H1 (cell line): ENCODE results near the gene HRH1. TPM values are rescaled to one million over a fixed set of nuclear protein-coding genes. Genes with fewer than 3 reads are reported as not detected.

Source experiments
- CTCF ChIA-PET: fragments of 300-600 bp; sonication (Branson Sonifier 250); formaldehyde crosslinking; loops from one replicate; lab custom pipeline; 2021; ENCODE audit not compliant: partially characterized antibody; lab: Charles Lee
- POLR2A ChIA-PET: fragments of 300-600 bp; sonication (Branson Sonifier 250); formaldehyde crosslinking; loops from one replicate; lab custom pipeline; 2021; ENCODE audit warnings: inconsistent platforms; ENCODE audit not compliant: partially characterized antibody; lab: Charles Lee
- DNase-seq, 2 experiments: peaks; one replicate each; pipeline versions ENCODE4 v3.0.0 to v3.0.0-alpha.2; 2010 to 2022; ENCODE audit warnings: low spot score in 2 of 2, low read depth in 1 of 2, mixed read lengths in 1 of 2
- FAIRE-seq: peaks from 2 replicates; lab custom pipeline; 2011; peaks lifted over from hg19 to GRCh38; lab: Jason Lieb, UNC
- H2AFZ ChIP-seq: 2 replicates; pipeline ENCODE4 v1.8.1; 2012; ENCODE audit warnings: low read length, inconsistent platforms
- H2AK5ac ChIP-seq: 2 replicates; pipeline ENCODE4 v1.6.1; 2013; ENCODE audit warnings: low read depth, low read length
- H2BK120ac ChIP-seq: replicated peaks from 2 replicates; pipeline ENCODE3; 2013; ENCODE audit warnings: low read depth, low read length, inconsistent platforms
- H2BK12ac ChIP-seq: 2 replicates; pipeline ENCODE4 v1.6.1; 2013; ENCODE audit warnings: low read depth, low read length
- H2BK15ac ChIP-seq: 2 replicates; pipeline ENCODE4 v1.6.1; 2013; ENCODE audit warnings: low read length
- H2BK20ac ChIP-seq: 2 replicates; pipeline ENCODE4 v1.6.1; 2013; ENCODE audit warnings: low read length
- H2BK5ac ChIP-seq: 2 replicates; pipeline ENCODE4 v1.6.1; 2013; ENCODE audit warnings: low read depth, low read length
- H3K14ac ChIP-seq: 2 replicates; pipeline ENCODE4 v1.6.1; 2013; ENCODE audit warnings: inconsistent platforms; ENCODE audit not compliant: insufficient read length
- H3K18ac ChIP-seq: 2 replicates; pipeline ENCODE4 v1.6.1; 2013; ENCODE audit warnings: low read length; ENCODE audit errors: extremely low read depth
- H3K23ac ChIP-seq: 2 replicates; pipeline ENCODE4 v1.6.1; 2013; ENCODE audit warnings: inconsistent platforms; ENCODE audit not compliant: insufficient read length
- H3K23me2 ChIP-seq: 2 replicates; pipeline ENCODE4 v1.6.1; 2013; ENCODE audit warnings: low read depth, low read length
- H3K27ac ChIP-seq: 2 replicates; pipeline ENCODE4 v1.6.1; 2011; ENCODE audit warnings: low read depth, low read length, inconsistent platforms
- H3K27me3 ChIP-seq, 4 experiments: replicated peaks in 1 of 4; 1 replicate in 1 of 4; 2 replicates in 3 of 4; pipeline versions ENCODE4 v1.6.1 to v1.8.1; 2011 to 2013; ENCODE audit warnings: low read length in 3 of 4, mild to moderate bottlenecking in 3 of 4, inconsistent platforms in 2 of 4, mixed read lengths in 2 of 4, moderate library complexity in 1 of 4; ENCODE audit not compliant: control insufficient read depth in 3 of 4, insufficient read depth in 3 of 4; ENCODE audit errors: extremely low read depth in 1 of 4
- H3K36me3 ChIP-seq, 4 experiments: 2 replicates each; pipeline versions ENCODE4 v1.6.1 to v1.8.1; 2011 to 2013; ENCODE audit warnings: mild to moderate bottlenecking in 4 of 4, low read length in 3 of 4, moderate library complexity in 2 of 4, control low read depth in 1 of 4, inconsistent platforms in 1 of 4; ENCODE audit not compliant: insufficient read depth in 4 of 4, control insufficient read depth in 2 of 4
- H3K4ac ChIP-seq: replicated peaks from 2 replicates; pipeline ENCODE3; 2013; ENCODE audit warnings: low read length, low read depth, mixed read lengths, inconsistent platforms; ENCODE audit not compliant: insufficient read length
- H3K4me1 ChIP-seq, 4 experiments: replicated peaks in 1 of 4; 1 replicate in 1 of 4; 2 replicates in 3 of 4; pipeline versions ENCODE4 v1.6.1 to v1.8.1; 2011 to 2013; ENCODE audit warnings: low read length in 3 of 4, inconsistent platforms in 2 of 4, mixed read lengths in 1 of 4; ENCODE audit not compliant: insufficient read depth in 4 of 4, control insufficient read depth in 3 of 4
- H3K4me2 ChIP-seq, 2 experiments: 2 replicates each; pipeline versions ENCODE4 v1.6.1 to v1.8.1; 2011 to 2013; ENCODE audit warnings: low read depth in 2 of 2, low read length in 2 of 2, control low read depth in 1 of 2, inconsistent platforms in 1 of 2, mild to moderate bottlenecking in 1 of 2; ENCODE audit not compliant: insufficient read depth in 1 of 2
- H3K4me3 ChIP-seq, 4 experiments: fragments of 200-600, 300-600 bp in 1 of 4; sonication (generic), shearing (Covaris generic), sonication (Bioruptor Twin) in 1 of 4; 2 replicates each; pipeline versions ENCODE4 v1.5.1 to v1.8.1; 2011 to 2016; ENCODE audit warnings: low read length in 4 of 4, low read depth in 3 of 4, control low read depth in 2 of 4, inconsistent platforms in 2 of 4, mild to moderate bottlenecking in 2 of 4, mixed read lengths in 1 of 4, moderate library complexity in 1 of 4; ENCODE audit not compliant: insufficient read depth in 2 of 4; ENCODE audit errors: extremely low read depth in 1 of 4
- H3K56ac ChIP-seq: replicated peaks from 2 replicates; pipeline ENCODE3; 2013; ENCODE audit warnings: low read depth, mild to moderate bottlenecking, mixed read lengths, low read length, inconsistent platforms; ENCODE audit not compliant: insufficient read length
- H3K79me1 ChIP-seq: 2 replicates; pipeline ENCODE4 v1.6.1; 2013; ENCODE audit warnings: low read depth, low read length, control low read depth
- H3K79me2 ChIP-seq, 2 experiments: 2 replicates each; pipeline versions ENCODE4 v1.6.1 to v1.8.1; 2012 to 2013; ENCODE audit warnings: low read length in 2 of 2, mild to moderate bottlenecking in 2 of 2, inconsistent platforms in 1 of 2; ENCODE audit not compliant: insufficient read depth in 2 of 2, control insufficient read depth in 1 of 2
- H3K9ac ChIP-seq, 4 experiments: replicated peaks in 1 of 4; 1 replicate in 1 of 4; 2 replicates in 3 of 4; pipeline versions ENCODE4 v1.6.1 to v1.8.1; 2011 to 2013; ENCODE audit warnings: low read depth in 3 of 4, low read length in 3 of 4, control low read depth in 2 of 4, mild to moderate bottlenecking in 2 of 4, moderate library complexity in 2 of 4, inconsistent platforms in 1 of 4; ENCODE audit errors: extremely low read depth in 1 of 4
- H3K9me3 ChIP-seq, 2 experiments: 2 replicates each; pipeline versions ENCODE4 v1.6.1 to v1.8.1; 2012 to 2013; ENCODE audit warnings: mild to moderate bottlenecking in 2 of 2, moderate library complexity in 2 of 2, control low read depth in 1 of 2, inconsistent platforms in 1 of 2, low read depth in 1 of 2, low read length in 1 of 2, mixed read lengths in 1 of 2; ENCODE audit not compliant: insufficient read depth in 2 of 2
- H4K20me1 ChIP-seq, 2 experiments: replicated peaks in 1 of 2; 2 replicates each; pipeline versions ENCODE3 to v1.8.1; 2011 to 2013; ENCODE audit warnings: inconsistent platforms in 2 of 2, low read length in 2 of 2, mild to moderate bottlenecking in 1 of 2; ENCODE audit not compliant: insufficient read depth in 2 of 2, control insufficient read depth in 1 of 2
- H4K5ac ChIP-seq: 2 replicates; pipeline ENCODE4 v1.6.1; 2013; ENCODE audit warnings: low read length, low read depth, mixed read lengths, inconsistent platforms; ENCODE audit not compliant: insufficient read length
- H4K8ac ChIP-seq: 2 replicates; pipeline ENCODE4 v1.8.0; 2013; ENCODE audit warnings: mild to moderate bottlenecking, moderate library complexity, low read length, inconsistent platforms; ENCODE audit not compliant: insufficient read depth; ENCODE audit errors: extremely low read depth
- H4K91ac ChIP-seq: replicated peaks from 2 replicates; pipeline ENCODE3; 2013; ENCODE audit warnings: low read length, mixed read lengths, inconsistent platforms; ENCODE audit not compliant: insufficient read length
- FOSL1 ChIP-seq: IDR thresholded peaks from 2 replicates; pipeline ENCODE4 v1.6.1; 2011; ENCODE audit warnings: mild to moderate bottlenecking, low read depth, low read length, moderate library complexity; ENCODE audit not compliant: insufficient read depth
- HDAC6 ChIP-seq: IDR thresholded peaks from one replicate; pipeline ENCODE4 v1.7.1; 2012; ENCODE audit warnings: low read depth, mild to moderate bottlenecking, inconsistent platforms, low read length, moderate library complexity
- JUND ChIP-seq: IDR thresholded peaks from 2 replicates; pipeline ENCODE4 v1.6.1; 2011; ENCODE audit warnings: mild to moderate bottlenecking, improper control_type of control experiment, low read length
- KDM4A ChIP-seq: IDR thresholded peaks from one replicate; pipeline ENCODE4 v1.7.1; 2012; ENCODE audit warnings: low read depth, mild to moderate bottlenecking, moderate library complexity, low read length, inconsistent platforms; ENCODE audit not compliant: severe bottlenecking
- KDM5A ChIP-seq: fragments of 200-600 bp; IDR thresholded peaks from 2 replicates; pipeline ENCODE4 v1.7.1; 2012; ENCODE audit warnings: mild to moderate bottlenecking, low read length, inconsistent platforms, mixed read lengths
- NANOG ChIP-seq: IDR thresholded peaks from 2 replicates; pipeline ENCODE4 v1.6.1; 2011; ENCODE audit warnings: low read length, low read depth, mild to moderate bottlenecking, inconsistent platforms; ENCODE audit not compliant: insufficient read depth, poor library complexity, severe bottlenecking
- RBBP5 ChIP-seq: IDR thresholded peaks from 2 replicates; pipeline ENCODE4 v1.7.1; 2012; ENCODE audit warnings: low read depth, mild to moderate bottlenecking, inconsistent platforms, low read length, moderate library complexity, borderline replicate concordance
- SAP30 ChIP-seq: fragments of 300-600 bp; sonication (generic); IDR thresholded peaks from 2 replicates; pipeline ENCODE4 v1.7.1; 2012; ENCODE audit warnings: low read length, moderate library complexity, mild to moderate bottlenecking, inconsistent platforms; ENCODE audit not compliant: insufficient read depth, insufficient replicate concordance
- TEAD4 ChIP-seq: IDR thresholded peaks from 2 replicates; pipeline ENCODE4 v1.6.1; 2012; ENCODE audit warnings: low read depth, low read length, inconsistent platforms, mixed read lengths
- WGBS, 2 experiments: shearing (Covaris generic) in 1 of 2; methylation state at CpG; one replicate each; pipeline versions ENCODE4 v1.1.6 to v1.1.7; 2013 to 2015; ENCODE audit warnings: low lambda C conversion rate in 2 of 2, mixed read lengths in 2 of 2, inconsistent platforms in 1 of 2, low coverage in 1 of 2, missing lambda C conversion rate in 1 of 2; ENCODE audit not compliant: insufficient replicate concordance in 2 of 2, insufficient coverage in 1 of 2, insufficient read length in 1 of 2; ENCODE audit errors: extremely low coverage in 1 of 2, missing lambda C conversion rate in 1 of 2; 5-methylcytosine and 5-hydroxymethylcytosine counted together
- polyA plus RNA-seq, 7 experiments: library from polyadenylated mRNA; depleted of rRNA in 3 of 7; stranded (reverse) in 5 of 7; unstranded in 2 of 7; fragments of >200 nt in 5 of 7; fragments of 200-250 nt in 2 of 7; gene quantifications; 1 replicate in 5 of 7; 2 replicates in 1 of 7; 4 replicates in 1 of 7; pipeline versions ENCODE4 v1.2.1 to v1.2.3, GENCODE V29; 2011 to 2013; ENCODE audit warnings: missing spikeins in 2 of 7, mixed read lengths in 2 of 7
- total RNA-seq: library from RNA; stranded (reverse); fragmentation: NEBNext Ultra II Directional; extraction: Animal tissue kit (Norgen Biotek cat#: 25700); gene quantifications from 2 replicates; pipeline ENCODE4 v1.2.1, GENCODE V29; 2021
- TF ChIP-seq, protein P1 (sequence below): IDR thresholded peaks from 2 replicates; pipeline ENCODE4 v1.6.1; 2011; ENCODE audit warnings: low read depth, mild to moderate bottlenecking, low read length; ENCODE audit not compliant: insufficient read depth
- TF ChIP-seq, protein P2 (sequence below): IDR thresholded peaks from 2 replicates; pipeline ENCODE4 v1.6.1; 2011; ENCODE audit warnings: low read length, improper control_type of control experiment

The HRH1 gene
- total and polyA plus RNA-seq, 2 of the 8 experiments (the other 6 are each of a cell fraction or from before 2014, with no cell fraction given), result 0.11 TPM; not detected in 1

DNA sequence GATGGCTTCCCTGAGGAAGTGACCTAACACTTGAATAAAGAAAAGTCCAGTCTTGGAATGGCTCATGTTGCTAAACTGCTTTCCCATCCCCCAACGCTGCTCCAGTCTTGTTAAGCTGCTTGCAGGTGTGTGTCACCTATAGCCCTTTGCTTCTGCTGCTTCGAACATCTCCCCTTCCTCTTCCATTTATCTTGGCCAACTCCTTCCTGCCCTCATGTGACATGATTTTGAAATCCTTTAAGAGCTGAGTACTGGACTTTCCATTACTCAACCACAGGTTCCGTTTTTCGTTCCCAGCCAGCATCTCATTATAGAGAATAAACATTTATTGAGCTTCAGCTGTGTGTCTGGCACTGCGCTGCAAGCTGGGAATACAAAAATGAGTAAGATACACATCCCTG is 119.6 kb downstream of the HRH1 start:
- Histone ChIP-seq H3K36me3 (no peaks in the 10 kb centered on the region; a peak in 2 of 8 replicates), H2BK12ac (no peak overlapping the region), H3K23me2 (peaks cover 3% of the 10 kb centered on the region; the same call in 1 of the 2 replicates), H2BK20ac (no peak overlapping the region), H3K79me1 (peaks cover 9% of the 10 kb centered on the region), H3K79me2 (peaks cover 3 to 17% of the 10 kb centered on the region in 2 experiments), H3K4ac (no peak overlapping the region), H4K8ac (no peak overlapping the region), H2BK15ac (no peak overlapping the region), H3K27ac (no peak overlapping the region), H3K18ac (no peak overlapping the region), H2BK120ac (no peak overlapping the region), H3K4me1 (peaks cover 0 to 9% (median 5%) of the 10 kb centered on the region in 4 experiments; a peak in 4 of 7 replicates), H4K20me1 (no peaks in the 10 kb centered on the region), H3K4me2 (no peak overlapping the region; a peak in 1 of 4 replicates), H2BK5ac (no peak overlapping the region), H3K4me3 (no peak overlapping the region), H2AK5ac (no peak overlapping the region), H4K91ac (no peak overlapping the region), H3K14ac (no peak overlapping the region), H3K23ac (no peak overlapping the region), H3K27me3 (no peaks in the 10 kb centered on the region), H3K56ac (no peak overlapping the region), H2AFZ (no peak overlapping the region), H4K5ac (no peak overlapping the region), H3K9me3 (no peaks in the 10 kb centered on the region), H3K9ac (no peak overlapping the region)
- no peak for FAIRE-seq
- ChIA-PET CTCF (interaction anchor here (0.6 to 1.4 kb wide), 3 partner anchors 32 to 1206 kb away, joined by 3 to 4 read pairs (median 3); no protein-coding TSS in a partner anchor), POLR2A (interaction anchor here (0.6 to 2.7 kb wide), 5 partner anchors 8 to 1167 kb away, joined by 3 to 13 read pairs (median 5); no protein-coding TSS in a partner anchor)
- 89% methylated on average over 5 of the region's 5 CpGs; no CpG with 5 or more reads in 1 of the 2 experiments for WGBS, 2 experiments
- no peak for DNase-seq
- no peak for TF ChIP-seq HDAC6
- no peak for TF ChIP-seq KDM4A
- TF ChIP-seq RBBP5, result no peak
- no peak for TF ChIP-seq NANOG
- no peak for TF ChIP-seq TEAD4
- no peak for TF ChIP-seq SAP30
- no peak for TF ChIP-seq FOSL1
- no peak for TF ChIP-seq JUND
- TF ChIP-seq, protein P1, sequence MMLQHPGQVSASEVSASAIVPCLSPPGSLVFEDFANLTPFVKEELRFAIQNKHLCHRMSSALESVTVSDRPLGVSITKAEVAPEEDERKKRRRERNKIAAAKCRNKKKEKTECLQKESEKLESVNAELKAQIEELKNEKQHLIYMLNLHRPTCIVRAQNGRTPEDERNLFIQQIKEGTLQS, result no peak
- TF ChIP-seq KDM5A, result no peak
- TF ChIP-seq, protein P2, sequence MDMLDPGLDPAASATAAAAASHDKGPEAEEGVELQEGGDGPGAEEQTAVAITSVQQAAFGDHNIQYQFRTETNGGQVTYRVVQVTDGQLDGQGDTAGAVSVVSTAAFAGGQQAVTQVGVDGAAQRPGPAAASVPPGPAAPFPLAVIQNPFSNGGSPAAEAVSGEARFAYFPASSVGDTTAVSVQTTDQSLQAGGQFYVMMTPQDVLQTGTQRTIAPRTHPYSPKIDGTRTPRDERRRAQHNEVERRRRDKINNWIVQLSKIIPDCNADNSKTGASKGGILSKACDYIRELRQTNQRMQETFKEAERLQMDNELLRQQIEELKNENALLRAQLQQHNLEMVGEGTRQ, result no peak
